ENCODE results near the gene CC2D2B. TPM values are rescaled to one million over a fixed set of nuclear protein-coding genes. Genes with fewer than 3 reads are reported as not detected.

The CC2D2B gene
- total RNA-seq, 1 donor from 2014 or later, result 0.18 TPM

- H3K27ac Mint-ChIP-seq (ENCODE audit: unreplicated experiment), result no peak overlapping the region
- H3K9me3 Mint-ChIP-seq (ENCODE audit: unreplicated experiment), result no peaks in the 10 kb centered on the region
- FAIRE-seq (no peak), DNase-seq (ENCODE audit: low read depth) (no peak)
- no peaks in the 10 kb centered on the region for H3K4me1 Mint-ChIP-seq (ENCODE audit: low read depth, unreplicated experiment)
- H3K79me2 ChIP-seq (ENCODE audit: insufficient read depth, low read length), result no peaks in the 10 kb centered on the region
- H3K36me3 ChIP-seq (ENCODE audit: insufficient read depth, low read length), result no peaks in the 10 kb centered on the region
- H3K36me3 Mint-ChIP-seq (ENCODE audit: low read depth, unreplicated experiment), result peaks cover 3% of the 10 kb centered on the region
- no peak overlapping the region for H3K4me3 ChIP-seq (ENCODE audit: insufficient read depth, low read depth, low read length)
- no peaks in the 10 kb centered on the region for H3K27me3 Mint-ChIP-seq (ENCODE audit: low read depth, unreplicated experiment)
- H2AFZ ChIP-seq (ENCODE audit: low read depth, low read length), result no peak overlapping the region
- H4K20me1 ChIP-seq (ENCODE audit: insufficient read depth, low read length), result no peaks in the 10 kb centered on the region
- no peak overlapping the region for H3K4me3 Mint-ChIP-seq (ENCODE audit: unreplicated experiment)
- no peak overlapping the region for H3K4me2 ChIP-seq (ENCODE audit: low read length)
- no peak overlapping the region for H3K27ac ChIP-seq (ENCODE audit: low read depth, low read length)
- no peaks in the 10 kb centered on the region for H3K27me3 ChIP-seq (ENCODE audit: insufficient read depth, low read length)
- no peak overlapping the region for H3K9ac ChIP-seq (ENCODE audit: low read length)
- H3K4me1 ChIP-seq (ENCODE audit: insufficient read depth, low read length), result no peaks in the 10 kb centered on the region
- TF ChIP-seq EZH2 (IDR thresholded peaks at IDR 0.05; ENCODE audit: insufficient read depth, low read length) (no peak), CTCF (IDR thresholded peaks at IDR 0.05; ENCODE audit: insufficient read depth, low read depth, low read length) (no peak)
- no peaks in the 10 kb centered on the region for H3K9me3 ChIP-seq (ENCODE audit: insufficient read depth, low read depth, low read length)
Measured at GRCh38 chr10:95920798-95921426, 13.1 kb downstream of the CC2D2B start.

DNA sequence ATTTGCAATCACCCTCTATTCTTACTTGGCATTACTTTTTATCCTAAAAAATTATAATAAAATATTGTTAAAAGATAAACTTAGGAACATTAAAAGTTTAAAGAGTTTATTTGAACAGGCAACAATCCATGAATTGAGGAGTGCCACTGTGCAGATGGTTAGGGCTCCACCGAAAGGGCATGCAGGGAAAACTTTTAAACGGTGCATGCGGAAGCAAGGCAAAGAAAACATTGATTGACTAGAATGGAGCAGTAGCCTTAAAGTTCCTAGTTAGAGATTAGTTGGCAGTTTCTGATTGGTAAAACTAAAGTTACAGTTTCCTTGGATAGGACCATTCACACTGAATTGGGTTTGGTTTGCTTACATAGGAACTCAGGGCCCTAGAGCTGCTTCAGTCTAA is 17.3 kb downstream of the CC2D2B start:
- Histone ChIP-seq H3K79me2 (ENCODE audit: insufficient read depth, low read length) (no peaks in the 10 kb centered on the region), H3K27ac (ENCODE audit: low read depth, low read length) (no peak overlapping the region), H3K4me1 (ENCODE audit: insufficient read depth, low read length) (no peaks in the 10 kb centered on the region), H3K9ac (ENCODE audit: low read length) (no peak overlapping the region), H3K9me3 (ENCODE audit: insufficient read depth, low read depth, low read length) (no peaks in the 10 kb centered on the region), H3K27me3 (ENCODE audit: insufficient read depth, low read length) (no peaks in the 10 kb centered on the region), H2AFZ (ENCODE audit: low read depth, low read length) (no peak overlapping the region), H4K20me1 (ENCODE audit: insufficient read depth, low read length) (no peaks in the 10 kb centered on the region), H3K4me2 (ENCODE audit: low read length) (no peak overlapping the region), H3K36me3 (ENCODE audit: insufficient read depth, low read length) (no peaks in the 10 kb centered on the region), H3K4me3 (ENCODE audit: insufficient read depth, low read depth, low read length) (no peak overlapping the region)
- Mint-ChIP-seq H3K36me3 (ENCODE audit: low read depth, unreplicated experiment) (peaks cover 3% of the 10 kb centered on the region), H3K27ac (ENCODE audit: unreplicated experiment) (no peak overlapping the region), H3K9me3 (ENCODE audit: unreplicated experiment) (no peaks in the 10 kb centered on the region), H3K4me3 (ENCODE audit: unreplicated experiment) (no peak overlapping the region), H3K4me1 (ENCODE audit: low read depth, unreplicated experiment) (no peaks in the 10 kb centered on the region), H3K27me3 (ENCODE audit: low read depth, unreplicated experiment) (peaks cover 2% of the 10 kb centered on the region)
- no peak for TF ChIP-seq CTCF (IDR thresholded peaks at IDR 0.05; ENCODE audit: insufficient read depth, low read depth, low read length)
- no peak for TF ChIP-seq EZH2 (IDR thresholded peaks at IDR 0.05; ENCODE audit: insufficient read depth, low read length)
- no peak for FAIRE-seq
- DNase-seq (ENCODE audit: low read depth), result no peak

- no peak for FAIRE-seq
- H4K20me1 ChIP-seq (ENCODE audit: insufficient read depth, low read length), result no peaks in the 10 kb centered on the region
Measured at GRCh38 chr10:95935429-95935828, 27.7 kb downstream of the CC2D2B start.

More at GRCh38 chr10:95935429-95935828, 27.7 kb downstream of the CC2D2B start:
- no peaks in the 10 kb centered on the region for H3K36me3 ChIP-seq (ENCODE audit: insufficient read depth, low read length)
- no peak overlapping the region for H3K27ac ChIP-seq (ENCODE audit: low read depth, low read length)
- no peak overlapping the region for H2AFZ ChIP-seq (ENCODE audit: low read depth, low read length)
- no peaks in the 10 kb centered on the region for H3K9me3 ChIP-seq (ENCODE audit: insufficient read depth, low read depth, low read length)
- Mint-ChIP-seq H3K27me3 (ENCODE audit: low read depth, unreplicated experiment) (peaks cover 3% of the 10 kb centered on the region), H3K4me3 (ENCODE audit: unreplicated experiment) (no peak overlapping the region), H3K4me1 (ENCODE audit: low read depth, unreplicated experiment) (no peaks in the 10 kb centered on the region), H3K9me3 (ENCODE audit: unreplicated experiment) (peaks cover 12% of the 10 kb centered on the region), H3K27ac (ENCODE audit: unreplicated experiment) (no peak overlapping the region), H3K36me3 (ENCODE audit: low read depth, unreplicated experiment) (no peaks in the 10 kb centered on the region)
- H3K79me2 ChIP-seq (ENCODE audit: insufficient read depth, low read length), result no peaks in the 10 kb centered on the region
- no peak overlapping the region for H3K4me2 ChIP-seq (ENCODE audit: low read length)
- no peak overlapping the region for H3K4me3 ChIP-seq (ENCODE audit: insufficient read depth, low read depth, low read length)
- TF ChIP-seq CTCF (IDR thresholded peaks at IDR 0.05; ENCODE audit: insufficient read depth, low read depth, low read length), result no peak
- no peak for TF ChIP-seq EZH2 (IDR thresholded peaks at IDR 0.05; ENCODE audit: insufficient read depth, low read length)
- no peaks in the 10 kb centered on the region for H3K27me3 ChIP-seq (ENCODE audit: insufficient read depth, low read length)
- DNase-seq (ENCODE audit: low read depth), result no peak
- no peak overlapping the region for H3K9ac ChIP-seq (ENCODE audit: low read length)
- no peaks in the 10 kb centered on the region for H3K4me1 ChIP-seq (ENCODE audit: insufficient read depth, low read length)

Measured in astrocyte (in vitro differentiated cells and primary cell).